ENCODE measurements around the gene APOL6.

The APOL6 gene

GRCh38 chr22:35648066-35649025, at the start of gene APOL6:
TSS of gene APOL6 (plus strand) at chr22:35648446. CDS start at chr22:35656426, 7,980 bp downstream.
- peak; percentile 65 for DNase-seq

GRCh38 chr22:35599364-35599763, 48.9 kb upstream of the APOL6 start:
- no peak for DNase-seq

- DNase-seq, result no peak
Measured at GRCh38 chr22:35600476-35600875, 47.8 kb upstream of the APOL6 start.

GRCh38 chr22:35601013-35601580, 47.1 kb upstream of the APOL6 start:
- no peak for DNase-seq

- no peak for DNase-seq
Measured at GRCh38 chr22:35601743-35602615, 46.3 kb upstream of the APOL6 start.

GRCh38 chr22:35604621-35605368, 43.5 kb upstream of the APOL6 start:
- peak; percentile 19 for DNase-seq

- no peak for DNase-seq
Measured at GRCh38 chr22:35605369-35605680, 42.9 kb upstream of the APOL6 start.

GRCh38 chr22:35605851-35606481, 42.3 kb upstream of the APOL6 start:
- no peak for DNase-seq

- DNase-seq, result no peak
Measured at GRCh38 chr22:35606916-35607315, 41.3 kb upstream of the APOL6 start.

GRCh38 chr22:35608088-35608487, 40.2 kb upstream of the APOL6 start:
- DNase-seq, result no peak

- no peak for DNase-seq
Measured at GRCh38 chr22:35609261-35609660, 39.0 kb upstream of the APOL6 start.

GRCh38 chr22:35609761-35610160, 38.5 kb upstream of the APOL6 start:
- DNase-seq, result no peak

GRCh38 chr22:35610741-35611140, 37.5 kb upstream of the APOL6 start:
- no peak for DNase-seq

- no peak for DNase-seq
Measured at GRCh38 chr22:35611200-35611890, 36.9 kb upstream of the APOL6 start.

- DNase-seq, result no peak
Measured at GRCh38 chr22:35611891-35612576, 36.2 kb upstream of the APOL6 start.

GRCh38 chr22:35612903-35613302, 35.3 kb upstream of the APOL6 start:
- no peak for DNase-seq

GRCh38 chr22:35614404-35614803, 33.8 kb upstream of the APOL6 start:
- no peak for DNase-seq

- DNase-seq, result no peak
Measured at GRCh38 chr22:35615156-35615555, 33.1 kb upstream of the APOL6 start.

GRCh38 chr22:35616043-35616442, 32.2 kb upstream of the APOL6 start:
- no peak for DNase-seq

- DNase-seq, result no peak
Measured at GRCh38 chr22:35617137-35617755, 31.0 kb upstream of the APOL6 start, which contains the start of gene MB. TSS of gene MB (minus strand) at chr22:35617329. CDS start at chr22:35617257, 72 bp downstream.
